Activated CD4-positive, alpha-beta T cell treated with anti-CD3 and anti-CD28 coated beads, Interleukin-2, amount 50 U/mL, for 16 hours (primary cell): ENCODE data around the gene OR5A2.
A peak's percentile ranks its signal among the peaks of the same experiment; 100 is the strongest.
"Not testable (repeated sequence)": the region's sequence is repeated elsewhere in the genome, so short reads cannot be mapped to it uniquely, and the experiment has no call there.

Experiments
- DNase-seq: peaks from one replicate; pipeline ENCODE4 v3.0.0-alpha.2; 2020

OR5A2 gene

GRCh38 chr11:59426361-59427067 is at the start of gene OR5A2:
Gene OR5A2, minus strand, starts transcription at chr11:59426413. Its CDS starts 3,460 bp downstream, at chr11:59422953.
- no peak for DNase-seq

- DNase-seq = no peak
These were observed 49.0 kb upstream of the OR5A2 start for GRCh38 chr11:59475176-59475575.

- DNase-seq = no peak
These were observed 46.8 kb upstream of the OR5A2 start, which contains the start of gene OR4D10 for GRCh38 chr11:59473015-59473414. Gene OR4D10, plus strand, starts transcription at chr11:59473315. Its CDS starts 4,115 bp downstream, at chr11:59477430.

- no peak for DNase-seq
These were observed 37.0 kb upstream of the OR5A2 start for GRCh38 chr11:59463190-59463641.

- DNase-seq = no peak
These were observed 33.7 kb upstream of the OR5A2 start for GRCh38 chr11:59459916-59460315.

- no peak for DNase-seq
These were observed 30.4 kb upstream of the OR5A2 start, which contains the start of gene OR4D6 for GRCh38 chr11:59456661-59457060. Gene OR4D6, plus strand, starts transcription at chr11:59456961. Its CDS starts 0 bp downstream, at chr11:59456961.

- no peak for DNase-seq
These were observed 22.3 kb upstream of the OR5A2 start for GRCh38 chr11:59448484-59448883.

- DNase-seq = not testable (repeated sequence)
These were observed 19.4 kb upstream of the OR5A2 start for GRCh38 chr11:59445624-59446023.

GRCh38 chr11:59437770-59438169 is 11.6 kb upstream of the OR5A2 start:
- no peak for DNase-seq

- DNase-seq = no peak
These were observed 10.0 kb upstream of the OR5A2 start, which contains the start of gene OR5A1 for GRCh38 chr11:59436169-59436568. Gene OR5A1, plus strand, starts transcription at chr11:59436469. Its CDS starts 6,700 bp downstream, at chr11:59443169.

- peak; percentile 68 for DNase-seq
These were observed 3.8 kb upstream of the OR5A2 start for GRCh38 chr11:59429924-59430516.

- no peak for DNase-seq
These were observed 812 bp upstream of the OR5A2 start for GRCh38 chr11:59427068-59427382.

- DNase-seq = no peak
These were observed 1.1 kb downstream of the OR5A2 start for GRCh38 chr11:59425131-59425530.

- DNase-seq = no peak
These were observed 2.4 kb downstream of the OR5A2 start for GRCh38 chr11:59423835-59424234.

- no peak for DNase-seq
These were observed 8.1 kb downstream of the OR5A2 start for GRCh38 chr11:59418156-59418555.

GRCh38 chr11:59417023-59417422 is 9.2 kb downstream of the OR5A2 start:
- no peak for DNase-seq

GRCh38 chr11:59416613-59417012 is 9.6 kb downstream of the OR5A2 start:
- no peak for DNase-seq

GRCh38 chr11:59415111-59415510 is 11.1 kb downstream of the OR5A2 start:
- no peak for DNase-seq

- no peak for DNase-seq
These were observed 12.6 kb downstream of the OR5A2 start for GRCh38 chr11:59413646-59414045.

- DNase-seq = no peak
These were observed 22.7 kb downstream of the OR5A2 start for GRCh38 chr11:59403546-59403945.

- DNase-seq = no peak
These were observed 25.0 kb downstream of the OR5A2 start for GRCh38 chr11:59401262-59401552.

- DNase-seq = no peak
These were observed 25.6 kb downstream of the OR5A2 start for GRCh38 chr11:59400461-59401261.

- no peak for DNase-seq
These were observed 32.0 kb downstream of the OR5A2 start for GRCh38 chr11:59394186-59394585.
